Measurements from ENCODE around the gene CHRDL2. TPM values are rescaled to one million over a fixed set of nuclear protein-coding genes. Genes with fewer than 3 reads are reported as not detected.
A peak's percentile ranks its signal among the peaks of the same experiment; 100 is the strongest.

Gene CHRDL2
- total and polyA plus RNA-seq, 2 of the 13 experiments (the other 11 are each of a cell fraction or from before 2014, with no cell fraction given), result 0.04 TPM; not detected in 1

GRCh38 chr11:74726547-74727182 is 4.6 kb downstream of the CHRDL2 start (continued):
- peak; percentile 26; the same call in 1 of the 2 replicates for TF ChIP-seq ARID4A (CRISPR knock-in tag; IDR thresholded peaks at IDR 0.05; ENCODE audit: borderline replicate concordance)
- no peak for TF ChIP-seq ZNF251 (CRISPR knock-in tag; IDR thresholded peaks at IDR 0.05)
- TF ChIP-seq ZNF619 (CRISPR knock-in tag; IDR thresholded peaks at IDR 0.05), result no peak
- TF ChIP-seq SMAD1 (CRISPR knock-in tag; IDR thresholded peaks at IDR 0.05; ENCODE audit: borderline replicate concordance, low read depth), result no peak
- TF ChIP-seq ZBTB39 (CRISPR knock-in tag; IDR thresholded peaks at IDR 0.05), result no peak
- TF ChIP-seq, protein P1, sequence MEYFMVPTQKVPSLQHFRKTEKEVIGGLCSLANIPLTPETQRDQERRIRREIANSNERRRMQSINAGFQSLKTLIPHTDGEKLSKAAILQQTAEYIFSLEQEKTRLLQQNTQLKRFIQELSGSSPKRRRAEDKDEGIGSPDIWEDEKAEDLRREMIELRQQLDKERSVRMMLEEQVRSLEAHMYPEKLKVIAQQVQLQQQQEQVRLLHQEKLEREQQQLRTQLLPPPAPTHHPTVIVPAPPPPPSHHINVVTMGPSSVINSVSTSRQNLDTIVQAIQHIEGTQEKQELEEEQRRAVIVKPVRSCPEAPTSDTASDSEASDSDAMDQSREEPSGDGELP (IDR thresholded peaks at IDR 0.05; ENCODE audit: borderline replicate concordance, low read depth), result peak; percentile 85; the same call in 1 of the 2 replicates
- peak; percentile 55 for TF ChIP-seq ZNF687 (CRISPR knock-in tag; IDR thresholded peaks at IDR 0.05)
- no peak for TF ChIP-seq MED13 (CRISPR knock-in tag; IDR thresholded peaks at IDR 0.05)
- no peak for TF ChIP-seq PHF5A (CRISPR knock-in tag; IDR thresholded peaks at IDR 0.05; ENCODE audit: low read depth, unreplicated experiment)
- TF ChIP-seq ZIK1 (CRISPR knock-in tag; IDR thresholded peaks at IDR 0.05; ENCODE audit: borderline replicate concordance, low read depth), result no peak
- peak; percentile 31; the same call in 1 of the 2 replicates for TF ChIP-seq ZNF547 (CRISPR knock-in tag; IDR thresholded peaks at IDR 0.05)
- no peak for TF ChIP-seq PITX1 (CRISPR knock-in tag; IDR thresholded peaks at IDR 0.05)
- no peak for TF ChIP-seq DZIP1 (CRISPR knock-in tag; IDR thresholded peaks at IDR 0.05)
- TF ChIP-seq ZSCAN9 (CRISPR knock-in tag; IDR thresholded peaks at IDR 0.05; ENCODE audit: borderline replicate concordance), result no peak
- TF ChIP-seq ZNF543 (CRISPR knock-in tag; IDR thresholded peaks at IDR 0.05), result no peak
